Colonic mucosa (tissue), 4 donors: ENCODE data around the gene GLDN. TPM values are rescaled to one million over a fixed set of nuclear protein-coding genes. Genes with fewer than 3 reads are reported as not detected.

Experiments
- DNase-seq: peaks from one replicate; pipeline ENCODE4 v3.0.0-alpha.2; 2020
- H3K27ac ChIP-seq: fragments of 200-600 bp; one replicate; pipeline ENCODE4 v1.8.0; 2021
- H3K27me3 ChIP-seq: fragments of 200-600 bp; one replicate; pipeline ENCODE4 v1.8.0; 2021
- H3K36me3 ChIP-seq: fragments of 200-600 bp; one replicate; pipeline ENCODE4 v1.8.0; 2021
- H3K4me1 ChIP-seq: fragments of 200-600 bp; one replicate; pipeline ENCODE4 v1.8.0; 2021; ENCODE audit warnings: mild to moderate bottlenecking
- H3K4me3 ChIP-seq: fragments of 200-600 bp; one replicate; pipeline ENCODE4 v1.8.0; 2021
- H3K9ac ChIP-seq, 2 donors: one replicate each; pipeline ENCODE4 v1.7.0; 2013; ENCODE audit warnings: control low read depth in 2 of 2, low read depth in 2 of 2, low read length in 2 of 2
- H3K9me3 ChIP-seq: fragments of 200-600 bp; one replicate; pipeline ENCODE4 v1.8.0; 2021
- CTCF ChIP-seq: fragments of 200-600 bp; IDR thresholded peaks from one replicate; pipeline ENCODE4 v1.8.0; 2022; ENCODE audit warnings: antibody characterized with exemption, mild to moderate bottlenecking
- intact Hi-C: fragments of 100-400 bp; cut with DNase I; formaldehyde crosslinking; loops from one replicate; pipeline ENCODE4 v1.14.1; 2022
- total RNA-seq, 2 donors: library from RNA; stranded (reverse); fragmentation: NEBNext Ultra II Directional in 1 of 2; extraction: Animal tissue kit (Norgen Biotek cat#: 25700) in 1 of 2; gene quantifications; one replicate each; pipeline ENCODE4 v1.2.1, GENCODE V29; 2021
- donor health status: healthy.
- donor health status: DM: no; HTN: no; CAD: no.
- donor health status: DM: no; HTN: no; CAD: no.

GLDN gene
- total RNA-seq, 2 donors from 2014 or later = 3.7 to 8.6 TPM

DNA sequence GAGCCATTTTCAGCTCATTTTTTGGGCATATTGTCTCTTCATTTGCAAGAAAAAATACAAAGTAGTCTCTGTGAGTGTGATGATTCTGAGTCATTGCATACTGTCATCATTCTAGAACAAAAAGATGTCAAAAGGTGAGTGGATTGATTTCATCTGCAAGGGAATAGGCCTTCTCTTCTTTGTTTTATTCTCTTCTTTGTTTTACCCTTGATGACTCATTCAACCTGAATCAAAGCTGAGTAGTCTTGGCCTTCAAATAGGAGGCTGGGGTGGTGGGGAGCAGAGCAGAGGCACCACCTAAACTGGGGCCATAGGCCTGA is 28.4 kb upstream of the GLDN start:
- Histone ChIP-seq H3K27me3 (no peaks in the 10 kb centered on the region), H3K9ac (no peak overlapping the region), H3K27ac (no peak overlapping the region), H3K4me3 (no peak overlapping the region), H3K4me1 (no peaks in the 10 kb centered on the region), H3K9me3 (no peaks in the 10 kb centered on the region), H3K36me3 (no peaks in the 10 kb centered on the region)
- intact Hi-C loops = no loop called here
- no peak for DNase-seq
- no peak for TF ChIP-seq CTCF

DNA sequence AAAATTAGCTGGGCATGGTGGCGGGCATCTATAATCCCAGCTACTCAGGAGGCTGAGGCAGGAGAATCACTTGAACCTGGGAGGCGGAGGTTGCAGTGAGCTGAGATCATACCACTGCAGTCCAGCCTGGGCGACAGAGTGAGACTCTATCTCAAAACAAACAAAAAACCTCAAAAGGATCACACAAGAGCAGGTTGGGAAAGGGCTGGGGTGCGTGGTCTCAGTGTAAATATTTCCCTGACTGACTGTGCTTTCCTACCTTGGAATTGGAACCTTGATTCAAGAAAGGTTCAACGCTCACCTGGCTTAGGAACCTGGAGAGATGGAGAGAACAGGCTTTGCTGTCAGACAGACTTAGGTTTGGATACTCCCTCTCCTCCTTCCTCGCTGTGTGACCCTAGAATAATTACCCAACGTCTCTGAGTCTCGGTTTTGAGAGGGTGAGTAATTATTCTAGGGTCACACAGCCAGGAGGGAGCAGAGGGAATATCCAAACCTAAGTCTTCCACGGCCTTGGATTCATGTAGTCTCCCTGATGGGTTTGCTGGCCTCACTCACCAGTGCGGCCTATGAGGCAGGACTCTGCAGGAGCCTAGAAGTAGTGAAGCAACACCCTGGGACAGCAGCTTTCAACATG is 27.7 kb upstream of the GLDN start:
- Histone ChIP-seq H3K27ac (no peak overlapping the region), H3K4me1 (no peaks in the 10 kb centered on the region)
- DNase-seq = no peak

GRCh38 chr15:51314391-51315337 is 26.8 kb upstream of the GLDN start:
- Histone ChIP-seq H3K9ac (no peak overlapping the region), H3K9me3 (no peaks in the 10 kb centered on the region), H3K4me3 (no peak overlapping the region), H3K27me3 (no peaks in the 10 kb centered on the region), H3K27ac (no peak overlapping the region), H3K36me3 (no peaks in the 10 kb centered on the region), H3K4me1 (no peaks in the 10 kb centered on the region)
- DNase-seq = no peak
- TF ChIP-seq CTCF = no peak
- intact Hi-C loops = no loop called here

More for the DNA sequence above, 27.7 kb upstream of the GLDN start:
- Histone ChIP-seq H3K27me3 (no peaks in the 10 kb centered on the region), H3K9ac (no peak overlapping the region), H3K9me3 (no peaks in the 10 kb centered on the region), H3K4me3 (no peak overlapping the region), H3K36me3 (no peaks in the 10 kb centered on the region)
- TF ChIP-seq CTCF = no peak
- intact Hi-C loops = no loop called here

- H3K27me3 ChIP-seq = no peaks in the 10 kb centered on the region
- no peaks in the 10 kb centered on the region for H3K36me3 ChIP-seq
- H3K4me1 ChIP-seq = no peaks in the 10 kb centered on the region
- DNase-seq = no peak
- intact Hi-C loops = no loop called here
- no peak overlapping the region for H3K4me3 ChIP-seq
- no peaks in the 10 kb centered on the region for H3K9me3 ChIP-seq
- no peak overlapping the region for H3K9ac ChIP-seq
- no peak for TF ChIP-seq CTCF
- no peak overlapping the region for H3K27ac ChIP-seq
Observed at GRCh38 chr15:51315726-51316125, 25.7 kb upstream of the GLDN start.

DNA sequence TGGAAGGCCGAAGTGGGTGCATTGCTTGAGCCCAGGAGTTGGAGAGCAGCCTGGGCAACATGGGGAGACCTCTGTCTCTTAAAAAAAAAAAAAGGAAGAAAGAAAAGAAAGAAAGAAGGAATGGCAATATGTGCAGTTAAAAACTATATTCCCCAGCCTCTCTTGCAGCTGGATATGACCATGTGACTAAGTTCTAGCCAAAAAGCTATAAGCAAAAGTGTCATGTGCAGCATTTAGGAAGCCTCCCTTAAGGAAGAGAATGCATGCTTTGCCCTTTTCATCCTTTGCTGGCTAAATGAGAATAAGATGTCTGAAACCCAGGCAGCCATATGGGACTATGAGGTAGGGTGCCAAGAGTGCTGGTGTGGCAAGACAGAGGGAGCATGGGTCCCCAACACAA is 24.8 kb upstream of the GLDN start:
- Histone ChIP-seq H3K9me3 (no peaks in the 10 kb centered on the region), H3K4me3 (no peak overlapping the region), H3K9ac (no peak overlapping the region), H3K36me3 (no peaks in the 10 kb centered on the region), H3K27ac (no peak overlapping the region), H3K4me1 (no peaks in the 10 kb centered on the region), H3K27me3 (no peaks in the 10 kb centered on the region)
- intact Hi-C loops = no loop called here
- DNase-seq = no peak
- TF ChIP-seq CTCF = no peak
